HL-60 (cell line): ENCODE results near the gene DPEP2NB.

Experiments used
- DNase-seq, 2 experiments: peaks; one replicate each; pipeline ENCODE4 v3.0.0-alpha.2; 2010 to 2020; ENCODE audit warnings: low read depth in 1 of 2, low spot score in 1 of 2
- H3K27ac ChIP-seq: fragments of 250-450 bp; sonication (Bioruptor Pico); replicated peaks from 2 replicates; pipeline ENCODE4 v1.5.1; 2020; ENCODE audit warnings: mild to moderate bottlenecking, moderate library complexity
- H3K27me3 ChIP-seq: fragments of 250-450 bp; sonication (Bioruptor Pico); 2 replicates; pipeline ENCODE4 v1.5.1; 2021; ENCODE audit warnings: mild to moderate bottlenecking, moderate library complexity; ENCODE audit not compliant: insufficient read depth, poor library complexity, severe bottlenecking
- H3K4me3 ChIP-seq: replicated peaks from 2 replicates; pipeline ENCODE4 v1.5.1; 2011; ENCODE audit warnings: mild to moderate bottlenecking, control low read depth, low read length; ENCODE audit not compliant: insufficient read depth
- GABPA ChIP-seq: IDR thresholded peaks from 2 replicates; pipeline ENCODE4 v1.6.1; 2012; ENCODE audit warnings: low read depth
- POLR2AphosphoS5 ChIP-seq: IDR thresholded peaks from 2 replicates; pipeline ENCODE4 v1.6.1; 2012; ENCODE audit warnings: low read depth
- SPI1 ChIP-seq: IDR thresholded peaks from 2 replicates; pipeline ENCODE4 v1.6.1; 2012; ENCODE audit warnings: low read depth, mild to moderate bottlenecking, borderline replicate concordance
- TF ChIP-seq, protein P1 (sequence below): IDR thresholded peaks from one replicate; pipeline ENCODE4 v1.5.1; 2011; ENCODE audit warnings: low read length, control low read depth, inconsistent platforms; ENCODE audit not compliant: insufficient read depth
- TF ChIP-seq, protein P2 (sequence below): IDR thresholded peaks from 2 replicates; pipeline ENCODE4 v1.6.1; 2012; ENCODE audit warnings: low read depth; ENCODE audit not compliant: insufficient replicate concordance

Gene DPEP2NB

DNA sequence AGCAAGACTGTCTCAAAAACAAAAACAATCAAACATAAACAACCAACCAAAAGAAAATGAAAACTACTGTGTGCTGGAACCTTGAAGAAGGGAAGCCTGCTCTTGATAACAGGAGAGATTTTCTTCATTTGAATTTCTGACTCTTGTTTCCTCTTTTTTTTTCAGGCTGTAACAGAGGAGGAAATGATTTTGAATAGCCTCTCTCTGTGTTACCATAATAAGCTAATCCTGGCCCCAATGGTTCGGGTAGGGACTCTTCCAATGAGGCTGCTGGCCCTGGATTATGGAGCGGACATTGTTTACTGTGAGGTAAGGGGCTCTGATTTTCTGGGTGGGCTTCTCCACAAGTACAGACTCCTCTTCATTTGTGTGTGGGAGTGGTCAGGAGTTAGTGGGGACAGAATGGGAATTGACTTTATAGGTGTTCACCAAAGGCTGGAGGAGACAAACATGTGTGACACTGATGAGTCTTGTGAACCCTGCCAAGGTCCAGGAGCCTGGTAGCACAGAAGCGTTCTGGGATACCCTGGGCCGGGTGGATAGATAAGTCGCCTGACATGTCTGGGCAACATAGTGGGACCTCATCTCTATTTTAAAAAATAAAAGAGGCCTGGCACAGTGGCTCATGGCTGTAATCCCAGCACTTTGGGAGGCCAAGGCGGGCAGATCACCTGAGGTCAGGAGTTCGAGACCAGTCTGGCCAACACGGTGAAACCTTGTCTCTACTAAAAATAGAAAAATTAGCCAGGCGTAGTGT lies 22.3 kb upstream of the DPEP2NB start:
- Histone ChIP-seq H3K27me3 (no peaks in the 10 kb centered on the region), H3K4me3 (no peak overlapping the region), H3K27ac (peak overlapping the region; percentile 44)
- no peak for DNase-seq
- TF ChIP-seq GABPA (no peak), POLR2AphosphoS5 (no peak), SPI1 (0 out of 2 replicates have a peak, but pooled peaks have one; percentile 4)
- TF ChIP-seq, protein P1, sequence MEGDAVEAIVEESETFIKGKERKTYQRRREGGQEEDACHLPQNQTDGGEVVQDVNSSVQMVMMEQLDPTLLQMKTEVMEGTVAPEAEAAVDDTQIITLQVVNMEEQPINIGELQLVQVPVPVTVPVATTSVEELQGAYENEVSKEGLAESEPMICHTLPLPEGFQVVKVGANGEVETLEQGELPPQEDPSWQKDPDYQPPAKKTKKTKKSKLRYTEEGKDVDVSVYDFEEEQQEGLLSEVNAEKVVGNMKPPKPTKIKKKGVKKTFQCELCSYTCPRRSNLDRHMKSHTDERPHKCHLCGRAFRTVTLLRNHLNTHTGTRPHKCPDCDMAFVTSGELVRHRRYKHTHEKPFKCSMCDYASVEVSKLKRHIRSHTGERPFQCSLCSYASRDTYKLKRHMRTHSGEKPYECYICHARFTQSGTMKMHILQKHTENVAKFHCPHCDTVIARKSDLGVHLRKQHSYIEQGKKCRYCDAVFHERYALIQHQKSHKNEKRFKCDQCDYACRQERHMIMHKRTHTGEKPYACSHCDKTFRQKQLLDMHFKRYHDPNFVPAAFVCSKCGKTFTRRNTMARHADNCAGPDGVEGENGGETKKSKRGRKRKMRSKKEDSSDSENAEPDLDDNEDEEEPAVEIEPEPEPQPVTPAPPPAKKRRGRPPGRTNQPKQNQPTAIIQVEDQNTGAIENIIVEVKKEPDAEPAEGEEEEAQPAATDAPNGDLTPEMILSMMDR: no peak
- TF ChIP-seq, protein P2, sequence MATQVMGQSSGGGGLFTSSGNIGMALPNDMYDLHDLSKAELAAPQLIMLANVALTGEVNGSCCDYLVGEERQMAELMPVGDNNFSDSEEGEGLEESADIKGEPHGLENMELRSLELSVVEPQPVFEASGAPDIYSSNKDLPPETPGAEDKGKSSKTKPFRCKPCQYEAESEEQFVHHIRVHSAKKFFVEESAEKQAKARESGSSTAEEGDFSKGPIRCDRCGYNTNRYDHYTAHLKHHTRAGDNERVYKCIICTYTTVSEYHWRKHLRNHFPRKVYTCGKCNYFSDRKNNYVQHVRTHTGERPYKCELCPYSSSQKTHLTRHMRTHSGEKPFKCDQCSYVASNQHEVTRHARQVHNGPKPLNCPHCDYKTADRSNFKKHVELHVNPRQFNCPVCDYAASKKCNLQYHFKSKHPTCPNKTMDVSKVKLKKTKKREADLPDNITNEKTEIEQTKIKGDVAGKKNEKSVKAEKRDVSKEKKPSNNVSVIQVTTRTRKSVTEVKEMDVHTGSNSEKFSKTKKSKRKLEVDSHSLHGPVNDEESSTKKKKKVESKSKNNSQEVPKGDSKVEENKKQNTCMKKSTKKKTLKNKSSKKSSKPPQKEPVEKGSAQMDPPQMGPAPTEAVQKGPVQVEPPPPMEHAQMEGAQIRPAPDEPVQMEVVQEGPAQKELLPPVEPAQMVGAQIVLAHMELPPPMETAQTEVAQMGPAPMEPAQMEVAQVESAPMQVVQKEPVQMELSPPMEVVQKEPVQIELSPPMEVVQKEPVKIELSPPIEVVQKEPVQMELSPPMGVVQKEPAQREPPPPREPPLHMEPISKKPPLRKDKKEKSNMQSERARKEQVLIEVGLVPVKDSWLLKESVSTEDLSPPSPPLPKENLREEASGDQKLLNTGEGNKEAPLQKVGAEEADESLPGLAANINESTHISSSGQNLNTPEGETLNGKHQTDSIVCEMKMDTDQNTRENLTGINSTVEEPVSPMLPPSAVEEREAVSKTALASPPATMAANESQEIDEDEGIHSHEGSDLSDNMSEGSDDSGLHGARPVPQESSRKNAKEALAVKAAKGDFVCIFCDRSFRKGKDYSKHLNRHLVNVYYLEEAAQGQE: no peak

DNA sequence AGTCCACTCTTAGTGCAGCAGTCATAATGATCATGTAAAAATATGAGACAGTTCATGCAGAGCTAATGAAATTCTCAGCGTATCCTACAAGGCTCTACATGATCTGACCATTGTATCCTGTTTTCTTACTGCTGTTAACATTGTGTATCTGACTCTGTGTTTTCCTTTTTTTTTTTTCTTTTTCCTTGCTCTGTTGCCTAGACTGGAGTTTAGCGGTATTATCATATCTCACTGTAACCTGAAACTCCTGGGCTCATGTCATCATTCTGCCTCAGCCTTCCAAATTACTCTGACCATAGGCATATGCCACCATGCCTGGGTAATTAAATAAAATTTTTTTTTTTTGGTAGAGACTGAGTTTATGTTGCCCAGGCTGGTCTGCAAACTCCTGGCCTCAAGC lies 19.5 kb upstream of the DPEP2NB start:
- Histone ChIP-seq H3K4me3 (no peak overlapping the region), H3K27me3 (no peaks in the 10 kb centered on the region), H3K27ac (no peak overlapping the region)
- DNase-seq: no peak
- TF ChIP-seq GABPA (no peak), POLR2AphosphoS5 (no peak), SPI1 (no peak)
- TF ChIP-seq, protein P1: no peak
- TF ChIP-seq, protein P2: no peak

DNA sequence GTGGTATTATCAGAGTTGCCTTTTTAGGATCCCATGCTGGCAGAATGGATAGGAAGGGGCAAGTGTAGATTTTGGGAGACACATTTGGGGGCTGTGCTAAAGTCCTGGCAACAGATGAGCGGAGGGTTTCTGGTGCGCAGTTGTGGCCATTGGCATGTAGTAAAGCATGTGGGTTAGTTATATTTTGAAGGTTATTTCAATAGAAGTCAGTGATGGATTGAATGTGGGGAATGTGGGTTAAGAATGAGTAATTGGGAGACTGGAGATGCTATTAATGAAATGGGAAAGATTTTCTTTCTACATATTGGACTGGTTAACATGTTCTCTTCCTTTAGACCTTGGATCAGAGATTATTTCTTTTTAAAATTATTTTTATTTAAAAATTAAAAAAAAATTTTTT lies 17.4 kb upstream of the DPEP2NB start:
- H3K27ac ChIP-seq: no peak overlapping the region
- DNase-seq: no peak
- H3K27me3 ChIP-seq: no peaks in the 10 kb centered on the region
- TF ChIP-seq, protein P2: no peak
- TF ChIP-seq SPI1 (no peak), POLR2AphosphoS5 (no peak)
- TF ChIP-seq, protein P1: no peak
- no peak overlapping the region for H3K4me3 ChIP-seq
